Subcutaneous preadipocyte (primary cell): ENCODE measurements around the gene CELF3. TPM values are rescaled to one million over a fixed set of nuclear protein-coding genes. Genes with fewer than 3 reads are reported as not detected.

Experiments
- small RNA-seq: library from RNA; depleted of rRNA; stranded (forward); fragments of <200 nt; gene quantifications from one replicate; pipeline ENCODE3, GENCODE V24; 2012
- total RNA-seq: library from RNA; depleted of rRNA; stranded (reverse); fragments of >200 nt; gene quantifications from 2 replicates; pipeline ENCODE4 v1.2.3, GENCODE V29; 2012

CELF3 gene
- not detected in 2 replicates for total RNA-seq

GRCh38 chr1:151716771-151717631 is at the start of gene CELF3:
Gene CELF3, minus strand, starts transcription at chr1:151716803. Its CDS starts 783 bp downstream, at chr1:151716020.

GRCh38 chr1:151762941-151763921 is 46.6 kb upstream of the CELF3 start, which contains the start of gene MRPL9:
Gene MRPL9, minus strand, starts transcription at chr1:151763496. Its CDS starts 17 bp downstream, at chr1:151763479.

DNA sequence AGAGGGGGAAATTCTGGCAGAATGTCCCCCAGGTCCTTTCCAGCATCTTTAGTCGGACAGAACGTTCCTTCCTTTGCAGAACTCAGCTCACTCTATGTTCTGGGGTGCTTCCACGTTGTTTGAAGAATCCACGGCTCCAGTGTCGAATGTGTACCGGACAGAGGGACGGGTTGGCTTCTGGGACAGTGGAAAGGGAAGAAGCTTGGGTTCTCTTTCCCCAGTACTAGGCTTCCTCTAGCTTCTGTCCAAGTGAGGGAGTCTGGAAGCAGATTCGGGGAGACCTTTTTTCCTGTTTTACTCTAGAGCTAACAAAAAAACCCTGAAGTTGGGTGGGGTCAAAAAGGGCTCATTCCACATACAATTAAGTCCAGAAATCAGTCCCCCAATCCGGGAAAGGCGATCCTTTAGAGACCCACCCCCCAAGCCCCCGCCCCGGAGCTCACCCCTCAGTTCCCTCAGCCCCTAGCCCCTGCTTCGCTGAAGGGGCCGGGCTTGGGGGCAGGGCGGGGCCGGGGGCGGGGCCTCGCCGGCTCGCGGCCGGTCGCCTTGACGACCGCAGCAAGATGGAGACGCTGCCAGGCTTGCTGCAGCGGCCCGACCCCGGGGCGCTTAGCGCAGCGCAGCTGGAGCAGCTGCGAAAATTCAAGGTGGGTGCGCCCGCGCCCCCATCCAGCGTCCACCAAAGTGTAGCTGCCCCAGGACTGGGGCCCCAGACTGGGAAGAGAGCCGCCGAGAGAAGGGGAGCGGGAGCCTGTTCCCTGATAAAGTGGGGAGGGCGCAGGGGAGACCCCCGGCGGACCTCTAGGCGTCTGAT is 4.6 kb upstream of the CELF3 start, which contains the start of gene RIIAD1:
Gene RIIAD1 (plus strand): TSS at position 549 of the 814 bp plus-strand sequence. CDS start 15 bp downstream, at position 564.

Small RNA genes within 50 kb of the gene (small RNA-seq; reads per million reads assigned to genes)
- gene RNU6-662P, result not detected

Other genes with a start within 250 kb of the CELF3 start
- gene CGN, start 205.4 kb downstream of the CELF3 start, total RNA-seq, result under 0.01 TPM in 1 of 2 replicates, not detected in the other
- 1.1 and 2.0 TPM in 2 replicates for gene TUFT1, start 176.5 kb downstream of the CELF3 start, total RNA-seq
- gene SNX27, start 104.8 kb downstream of the CELF3 start, total RNA-seq, result 28.3 and 33.2 TPM in 2 replicates
- gene RIIAD1, start 4.7 kb upstream of the CELF3 start, total RNA-seq, result not detected in 2 replicates
- 88.6 and 91.9 TPM in 2 replicates for gene MRPL9, start 46.7 kb upstream of the CELF3 start, total RNA-seq
- gene TDRKH, start 73.7 kb upstream of the CELF3 start, total RNA-seq, result 1.8 and 3.5 TPM in 2 replicates
- not detected in 2 replicates for gene LINGO4, start 88.6 kb upstream of the CELF3 start, total RNA-seq
- gene RORC, start 115.0 kb upstream of the CELF3 start, total RNA-seq, result not detected in 2 replicates
- gene C2CD4D, start 123.0 kb upstream of the CELF3 start, total RNA-seq, result not detected in 2 replicates
- gene THEM5, start 136.9 kb upstream of the CELF3 start, total RNA-seq, result not detected in 2 replicates
- gene THEM4, start 192.7 kb upstream of the CELF3 start, total RNA-seq, result 11.4 and 13.1 TPM in 2 replicates